Spleen (tissue), 11 donors: ENCODE data around the gene RALGDS. TPM values are rescaled to one million over a fixed set of nuclear protein-coding genes. Genes with fewer than 3 reads are reported as not detected.

Source experiments
- DNase-seq: peaks from one replicate; pipeline ENCODE4 v3.0.0-alpha.2; 2020
- H3K27ac ChIP-seq, 8 donors: fragments of 200-600 bp; sonication (generic) in 7 of 8; 1 replicate in 4 of 8; 2 replicates in 4 of 8; pipeline versions ENCODE4 v1.5.0 to v1.8.0; 2016 to 2021; ENCODE audit warnings: inconsistent platforms in 4 of 8, mild to moderate bottlenecking in 4 of 8, moderate library complexity in 1 of 8
- H3K27me3 ChIP-seq, 7 donors: fragments of 200-600 bp; sonication (generic) in 6 of 7; replicated peaks in 1 of 7; 1 replicate in 4 of 7; 2 replicates in 3 of 7; pipeline versions ENCODE4 v1.5.0 to v1.8.0; 2016 to 2021; ENCODE audit warnings: inconsistent platforms in 3 of 7, mild to moderate bottlenecking in 1 of 7
- H3K36me3 ChIP-seq, 6 donors: fragments of 200-600 bp; sonication (generic) in 5 of 6; 1 replicate in 4 of 6; 2 replicates in 2 of 6; pipeline versions ENCODE4 v1.5.0 to v1.8.0; 2016 to 2021; ENCODE audit warnings: inconsistent platforms in 2 of 6
- H3K4me1 ChIP-seq, 6 donors: fragments of 200-600 bp; sonication (generic) in 5 of 6; 1 replicate in 3 of 6; 2 replicates in 3 of 6; pipeline versions ENCODE4 v1.5.0 to v1.8.0; 2016 to 2021; ENCODE audit warnings: inconsistent platforms in 3 of 6
- H3K4me3 ChIP-seq, 8 donors: fragments of 200-600 bp; sonication (generic) in 7 of 8; 1 replicate in 4 of 8; 2 replicates in 4 of 8; pipeline versions ENCODE4 v1.5.0 to v1.8.0; 2016 to 2021; ENCODE audit warnings: inconsistent platforms in 4 of 8, mild to moderate bottlenecking in 4 of 8, moderate library complexity in 2 of 8
- H3K9me3 ChIP-seq, 8 donors: fragments of 200-600 bp; sonication (generic) in 7 of 8; 1 replicate in 4 of 8; 2 replicates in 4 of 8; pipeline versions ENCODE4 v1.5.0 to v1.8.0; 2016 to 2021; ENCODE audit warnings: inconsistent platforms in 4 of 8
- CTCF ChIP-seq, 11 experiments: fragments of 200-600 bp in 7 of 11; fragments of 450-650 bp in 4 of 11; sonication (generic) in 4 of 11; IDR thresholded peaks in 8 of 11; conservative IDR thresholded peaks in 3 of 11; 1 replicate in 7 of 11; 2 replicates in 4 of 11; pipeline versions ENCODE4 v1.4.0 to v1.8.0; 2016 to 2021; ENCODE audit warnings: antibody characterized with exemption in 11 of 11, inconsistent platforms in 4 of 11, mild to moderate bottlenecking in 1 of 11
- POLR2A ChIP-seq, 3 donors: fragments of 450-650 bp; IDR thresholded peaks; one replicate each; pipeline ENCODE4 v1.5.1; 2017; ENCODE audit warnings: antibody characterized with exemption in 3 of 3, mild to moderate bottlenecking in 1 of 3
- POLR2AphosphoS5 ChIP-seq, 3 donors: sonication (generic); formaldehyde crosslinking; IDR thresholded peaks; one replicate each; pipeline ENCODE4 v1.5.1; 2017; ENCODE audit warnings: antibody characterized with exemption in 3 of 3
- WGBS, 5 donors: extraction: QIAGEN DNeasy Blood & Tissue Kit in 3 of 5; methylation state at CpG; one replicate each; pipeline versions ENCODE4 v1.1.5 to v1.1.7; 2013 to 2018; 5-methylcytosine and 5-hydroxymethylcytosine counted together
- intact Hi-C: fragments of 100-400 bp; cut with DNase I; formaldehyde crosslinking; loops from one replicate; pipeline ENCODE4 v1.15.0; 2023; ENCODE audit warnings: low total_unique reads
- polyA plus RNA-seq, 3 donors: library from polyadenylated mRNA; stranded (reverse); fragments of 200-250 nt; gene quantifications; one replicate each; pipeline ENCODE4 v1.2.1, GENCODE V29; 2013
- total RNA-seq, 7 donors: library from RNA; depleted of rRNA in 3 of 7; stranded (reverse); fragments of >200 nt in 3 of 7; fragmentation: NEBNext Ultra II Directional in 4 of 7; extraction: Animal tissue kit (Norgen Biotek cat#: 25700) in 4 of 7; gene quantifications; one replicate each; pipeline versions ENCODE4 v1.1.0 to v1.2.1, GENCODE V29; 2016 to 2021
- donor health status: healthy with polysubstance abuse.
- donor health status: DM: no; HTN: no; CAD: no; lungs with moderate emphysema.
- donor health status: DM: no; HTN: no; CAD: no.
- donor health status: Bipolar disorder and iron deficiency.
- donor health status: healthy.
- donor health status: DM: no; HTN: no; CAD: no.
- donor health status: DM: yes; HTN: yes; CAD: no.

RALGDS gene
- total and polyA plus RNA-seq, 10 donors: 21.3 to 74.3 (median 55.8) TPM

- no peak for DNase-seq
- Histone ChIP-seq H3K9me3 (no peaks in the 10 kb centered on the region), H3K36me3 (peaks cover 0 to 44% (median 37%) of the 10 kb centered on the region in 6 donors), H3K4me1 (peaks cover 0 to 44% (median 16%) of the 10 kb centered on the region in 6 donors), H3K4me3 (no peak overlapping the region), H3K27me3 (no peaks in the 10 kb centered on the region), H3K27ac (no peak overlapping the region)
- 32 to 42% (median 35%) methylated on average over 7 of the region's 7 CpGs for WGBS, 5 donors
- intact Hi-C loops: no loop called here
- TF ChIP-seq POLR2AphosphoS5 (IDR thresholded peaks at IDR 0.05) (no peak), POLR2A (IDR thresholded peaks at IDR 0.05) (no peak), CTCF (IDR thresholded peaks at IDR 0.05 in 8 of 11, conservative IDR thresholded peaks at IDR 0.05 in 3 of 11) (no peak)
Observed at GRCh38 chr9:133059623-133060022, 61.4 kb downstream of the RALGDS start.

- intact Hi-C loops: no loop called here
- no peak for DNase-seq
- Histone ChIP-seq H3K9me3 (no peaks in the 10 kb centered on the region), H3K4me1 (peaks cover 0 to 44% (median 16%) of the 10 kb centered on the region in 6 donors), H3K27ac (no peak overlapping the region), H3K27me3 (no peaks in the 10 kb centered on the region), H3K4me3 (no peak overlapping the region), H3K36me3 (peaks cover 0 to 50% (median 46%) of the 10 kb centered on the region in 6 donors)
- TF ChIP-seq POLR2AphosphoS5 (IDR thresholded peaks at IDR 0.05) (no peak), POLR2A (IDR thresholded peaks at IDR 0.05) (no peak), CTCF (IDR thresholded peaks at IDR 0.05 in 8 of 11, conservative IDR thresholded peaks at IDR 0.05 in 3 of 11) (no peak)
- 41 to 65% (median 53%) methylated on average over 6 to 12 of the region's 12 CpGs for WGBS, 5 donors
Observed at GRCh38 chr9:133058550-133059320, 62.3 kb downstream of the RALGDS start.

GRCh38 chr9:133058071-133058470, 63.0 kb downstream of the RALGDS start:
- no peaks in the 10 kb centered on the region for H3K27me3 ChIP-seq
- TF ChIP-seq POLR2A (IDR thresholded peaks at IDR 0.05): no peak
- TF ChIP-seq CTCF (IDR thresholded peaks at IDR 0.05 in 8 of 11, conservative IDR thresholded peaks at IDR 0.05 in 3 of 11): no peak
- peak in 1 of 3 donors; percentile 22 for TF ChIP-seq POLR2AphosphoS5 (IDR thresholded peaks at IDR 0.05)
- peaks cover 0 to 44% (median 16%) of the 10 kb centered on the region in 6 donors for H3K4me1 ChIP-seq
- H3K36me3 ChIP-seq: peaks cover 0 to 57% (median 53%) of the 10 kb centered on the region in 6 donors
- no peaks in the 10 kb centered on the region for H3K9me3 ChIP-seq
- no peak overlapping the region for H3K4me3 ChIP-seq
- DNase-seq: no peak
- WGBS, 5 donors: 78 to 94% (median 90%) methylated on average over 3 to 7 of the region's 7 CpGs
- intact Hi-C loops: no loop called here
- no peak overlapping the region for H3K27ac ChIP-seq

- intact Hi-C loops: no loop called here
- no peaks in the 10 kb centered on the region for H3K9me3 ChIP-seq
- H3K4me3 ChIP-seq: no peak overlapping the region
- peak overlapping the region in 3 of 8 donors; percentile 21 to 46 (median 33) for H3K27ac ChIP-seq
- TF ChIP-seq POLR2A (IDR thresholded peaks at IDR 0.05) (no peak), POLR2AphosphoS5 (IDR thresholded peaks at IDR 0.05) (no peak), CTCF (IDR thresholded peaks at IDR 0.05 in 8 of 11, conservative IDR thresholded peaks at IDR 0.05 in 3 of 11) (no peak)
- H3K36me3 ChIP-seq: peaks cover 0 to 62% (median 58%) of the 10 kb centered on the region in 6 donors
- peaks cover 0 to 44% (median 16%) of the 10 kb centered on the region in 6 donors for H3K4me1 ChIP-seq
- no peaks in the 10 kb centered on the region for H3K27me3 ChIP-seq
- 89 to 94% (median 92%) methylated on average over 12 of the region's 12 CpGs for whole genome bisulfite sequencing, 5 donors
- no peak for DNase-seq
Observed at GRCh38 chr9:133057553-133057952, 63.5 kb downstream of the RALGDS start.
